CD4-positive, alpha-beta T cell (primary cell): Measurements from ENCODE around the gene PPP1R1B. TPM values are rescaled to one million over a fixed set of nuclear protein-coding genes. Genes with fewer than 3 reads are reported as not detected.
"Not testable (repeated sequence)": the region's sequence is repeated elsewhere in the genome, so short reads cannot be mapped to it uniquely, and the experiment has no call there.

Source experiments
- ATAC-seq: fragments of 200-7000 bp; cut with Tn5 transposase; one replicate; pipeline ENCODE4 v1.10.0; 2022; ENCODE audit warnings: mild to moderate bottlenecking; ENCODE audit not compliant: poor library complexity
- CTCF ChIA-PET: fragments of 350-600 bp; sonication (Branson Sonifier 250); formaldehyde crosslinking; loops from one replicate; lab custom pipeline; 2021; ENCODE audit warnings: antibody characterized with exemption, inconsistent platforms; lab: Charles Lee
- POLR2A ChIA-PET: fragments of 350-600 bp; sonication (Branson Sonifier 250); formaldehyde crosslinking; loops from one replicate; lab custom pipeline; 2021; ENCODE audit warnings: antibody characterized with exemption, inconsistent platforms; lab: Charles Lee
- DNase-seq, 14 experiments: peaks; one replicate each; pipeline ENCODE4 v3.0.0-alpha.2; 2013 to 2020; ENCODE audit warnings: mixed read lengths in 2 of 14
- H3K27ac ChIP-seq, 2 donors: one replicate each; pipeline versions ENCODE4 v1.5.1 to v1.7.0; 2013; ENCODE audit warnings: low read length in 2 of 2, low read depth in 1 of 2, mild to moderate bottlenecking in 1 of 2
- H3K27me3 ChIP-seq, 2 experiments: 1 replicate in 1 of 2; 2 replicates in 1 of 2; pipeline versions ENCODE4 v1.6.1 to v1.7.0; 2013; ENCODE audit warnings: low read length in 2 of 2, control low read depth in 1 of 2, mild to moderate bottlenecking in 1 of 2, moderate library complexity in 1 of 2; ENCODE audit not compliant: insufficient read depth in 2 of 2, control insufficient read depth in 1 of 2
- H3K36me3 ChIP-seq: one replicate; pipeline ENCODE4 v1.6.1; 2013; ENCODE audit warnings: low read length, control low read depth; ENCODE audit not compliant: insufficient read depth
- H3K4me1 ChIP-seq: one replicate; pipeline ENCODE4 v1.6.1; 2013; ENCODE audit warnings: low read length, control low read depth; ENCODE audit not compliant: insufficient read depth
- H3K4me3 ChIP-seq: one replicate; pipeline ENCODE4 v1.5.1; 2013; ENCODE audit warnings: mild to moderate bottlenecking, low read length, moderate library complexity
- H3K9me3 ChIP-seq, 2 experiments: 1 replicate in 1 of 2; 2 replicates in 1 of 2; pipeline versions ENCODE4 v1.6.1 to v1.7.0; 2013; ENCODE audit warnings: low read length in 2 of 2, mild to moderate bottlenecking in 2 of 2, control low read depth in 1 of 2, moderate library complexity in 1 of 2; ENCODE audit not compliant: control insufficient read depth in 1 of 2, insufficient read depth in 1 of 2
- H3K27ac Mint-ChIP-seq: one replicate; pipeline ENCODE4 v1.8.0; 2020; ENCODE audit warnings: mixed read lengths
- H3K27me3 Mint-ChIP-seq: one replicate; pipeline ENCODE4 v1.8.0; 2021; ENCODE audit warnings: mixed read lengths
- H3K36me3 Mint-ChIP-seq: one replicate; pipeline ENCODE4 v1.8.0; 2021; ENCODE audit warnings: low read depth, mixed read lengths
- H3K4me1 Mint-ChIP-seq: one replicate; pipeline ENCODE4 v1.8.0; 2021; ENCODE audit warnings: low read depth, mixed read lengths
- H3K4me3 Mint-ChIP-seq: one replicate; pipeline ENCODE4 v1.8.0; 2020; ENCODE audit warnings: mild to moderate bottlenecking, mixed read lengths
- H3K9me3 Mint-ChIP-seq: one replicate; pipeline ENCODE4 v1.8.0; 2020; ENCODE audit warnings: mixed read lengths
- intact Hi-C, 2 experiments: fragments of 100-400 bp; cut with DNase I in 1 of 2; cut with micrococcal nuclease in 1 of 2; formaldehyde crosslinking; loops; one replicate each; pipeline versions ENCODE4 v1.15.1 to v1.9.0; 2023 to 2025; cut with DNase I, micrococcal nuclease
- total RNA-seq, 174 experiments: library from RNA in 2 of 174; stranded (reverse) in 2 of 174; gene quantifications; one replicate each; pipeline ENCODE4 v1.2.3 and lab custom pipeline; 2021 to 2026
- TF ChIP-seq, protein P1 (sequence below): fragments of 200-600 bp; IDR thresholded peaks from one replicate; pipeline ENCODE4 v1.8.0; 2022; ENCODE audit warnings: antibody characterized with exemption, mild to moderate bottlenecking

The PPP1R1B gene
- total RNA-seq, 2 experiments from 2014 or later, result 0.25 TPM; not detected in 1

DNA sequence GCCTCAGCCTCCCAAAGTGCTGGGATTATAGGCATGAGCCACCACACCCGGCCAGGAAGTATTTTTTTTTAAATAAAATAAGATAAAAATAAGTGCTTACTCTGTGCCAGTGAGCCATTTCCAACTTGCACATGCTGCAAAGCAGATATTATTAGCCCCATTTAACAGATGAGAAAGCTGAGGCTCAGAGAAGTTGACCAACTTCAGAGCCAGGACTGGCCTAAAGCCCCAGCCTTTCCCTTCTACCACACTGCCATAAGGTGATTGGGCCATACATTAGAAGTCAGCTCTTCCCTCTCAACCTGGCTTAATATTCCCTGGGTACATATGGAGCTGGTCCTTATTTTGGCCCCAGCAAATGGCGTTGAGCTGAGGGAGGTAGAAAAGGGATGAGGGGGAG lies 44.1 kb upstream of the PPP1R1B start:
- CTCF ChIA-PET, result no interaction called here
- no peak overlapping the region for H3K4me3 Mint-ChIP-seq
- no peaks in the 10 kb centered on the region for H3K4me1 Mint-ChIP-seq

DNA sequence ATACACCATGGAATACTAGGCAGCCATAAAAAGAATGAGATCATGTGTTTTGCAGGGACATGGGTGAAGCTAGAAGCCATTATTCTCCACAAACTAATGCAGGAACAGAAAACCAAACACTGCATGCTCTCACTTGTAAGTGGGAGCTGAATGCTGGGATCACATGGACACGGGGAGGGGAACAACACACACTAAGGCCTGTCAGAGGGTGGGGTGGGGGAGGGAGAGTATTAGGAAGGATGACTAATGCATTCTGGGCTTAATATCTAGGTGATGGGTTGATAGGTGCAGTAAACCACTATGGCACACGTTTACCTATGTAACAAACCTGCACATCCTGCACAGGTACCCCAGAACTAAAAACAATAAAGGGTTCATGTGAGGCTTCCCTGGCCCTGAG lies 36.6 kb upstream of the PPP1R1B start:
- H3K27me3 Mint-ChIP-seq, result peaks cover 66% of the 10 kb centered on the region
- H3K27ac ChIP-seq, H3K4me1 ChIP-seq, CTCF ChIA-PET, H3K9me3 ChIP-seq, H3K4me3 ChIP-seq, ATAC-seq, DNase-seq, H3K36me3 Mint-ChIP-seq, H3K9me3 Mint-ChIP-seq, intact Hi-C loops, H3K4me1 Mint-ChIP-seq, H3K36me3 ChIP-seq, H3K4me3 Mint-ChIP-seq, H3K27ac Mint-ChIP-seq: not testable (repeated sequence)
- peaks cover 25 to 34% of the 10 kb centered on the region in 2 experiments for H3K27me3 ChIP-seq
- POLR2A ChIA-PET, result interaction anchor here (0.6 kb wide), 1 partner anchor 89 kb away, joined by 5 read pairs; no protein-coding TSS in a partner anchor

More for the DNA sequence above, 44.1 kb upstream of the PPP1R1B start:
- Mint-ChIP-seq H3K27ac (no peak overlapping the region), H3K27me3 (peaks cover 9% of the 10 kb centered on the region), H3K9me3 (no peaks in the 10 kb centered on the region), H3K36me3 (no peaks in the 10 kb centered on the region)
- TF ChIP-seq, protein P1, sequence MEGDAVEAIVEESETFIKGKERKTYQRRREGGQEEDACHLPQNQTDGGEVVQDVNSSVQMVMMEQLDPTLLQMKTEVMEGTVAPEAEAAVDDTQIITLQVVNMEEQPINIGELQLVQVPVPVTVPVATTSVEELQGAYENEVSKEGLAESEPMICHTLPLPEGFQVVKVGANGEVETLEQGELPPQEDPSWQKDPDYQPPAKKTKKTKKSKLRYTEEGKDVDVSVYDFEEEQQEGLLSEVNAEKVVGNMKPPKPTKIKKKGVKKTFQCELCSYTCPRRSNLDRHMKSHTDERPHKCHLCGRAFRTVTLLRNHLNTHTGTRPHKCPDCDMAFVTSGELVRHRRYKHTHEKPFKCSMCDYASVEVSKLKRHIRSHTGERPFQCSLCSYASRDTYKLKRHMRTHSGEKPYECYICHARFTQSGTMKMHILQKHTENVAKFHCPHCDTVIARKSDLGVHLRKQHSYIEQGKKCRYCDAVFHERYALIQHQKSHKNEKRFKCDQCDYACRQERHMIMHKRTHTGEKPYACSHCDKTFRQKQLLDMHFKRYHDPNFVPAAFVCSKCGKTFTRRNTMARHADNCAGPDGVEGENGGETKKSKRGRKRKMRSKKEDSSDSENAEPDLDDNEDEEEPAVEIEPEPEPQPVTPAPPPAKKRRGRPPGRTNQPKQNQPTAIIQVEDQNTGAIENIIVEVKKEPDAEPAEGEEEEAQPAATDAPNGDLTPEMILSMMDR, result no peak
- Histone ChIP-seq H3K4me1 (no peaks in the 10 kb centered on the region), H3K4me3 (no peak overlapping the region), H3K9me3 (no peaks in the 10 kb centered on the region), H3K27ac (no peak overlapping the region), H3K36me3 (no peaks in the 10 kb centered on the region), H3K27me3 (no peaks in the 10 kb centered on the region)
- ATAC-seq (no peak), DNase-seq (no peak)
- POLR2A ChIA-PET, result no interaction called here
- intact Hi-C loops, result no loop called here

- Histone ChIP-seq H3K9me3 (peaks cover 0 to 15% of the 10 kb centered on the region in 2 experiments), H3K4me3 (no peak overlapping the region), H3K27ac (no peak overlapping the region), H3K36me3 (no peaks in the 10 kb centered on the region), H3K27me3 (peaks cover 45 to 48% of the 10 kb centered on the region in 2 experiments), H3K4me1 (peaks cover 7% of the 10 kb centered on the region)
- no peak overlapping the region for H3K27ac Mint-ChIP-seq
- TF ChIP-seq, protein P1, result no peak
- peak in 6 of 14 experiments; percentile 10 to 63 (median 38) for DNase-seq
- no peaks in the 10 kb centered on the region for H3K36me3 Mint-ChIP-seq
- no peak for ATAC-seq
- intact Hi-C loops, result no loop called here
- ChIA-PET POLR2A (no interaction called here), CTCF (interaction anchor here (0.6 kb wide), 1 partner anchor 296 kb away, joined by 3 read pairs; no protein-coding TSS in a partner anchor)
- peaks cover 5% of the 10 kb centered on the region for H3K4me1 Mint-ChIP-seq
- H3K9me3 Mint-ChIP-seq, result peaks cover 4% of the 10 kb centered on the region
- peaks cover 85% of the 10 kb centered on the region for H3K27me3 Mint-ChIP-seq
- H3K4me3 Mint-ChIP-seq, result no peak overlapping the region
These were observed 34.5 kb upstream of the PPP1R1B start for GRCh38 chr17:39591958-39592954.
